Neural cell (in vitro differentiated cells): Measurements from ENCODE around the gene MINDY2.

Experiments
- EP300 ChIP-seq: fragments of 450-650 bp; conservative IDR thresholded peaks from 2 replicates; pipeline ENCODE4 v1.6.1; 2014; ENCODE audit warnings: antibody characterized with exemption, mild to moderate bottlenecking, moderate library complexity; ENCODE audit not compliant: poor library complexity, severe bottlenecking
- EZH2 ChIP-seq: fragments of 200-600, 300-800 bp; shearing (Covaris generic), sonication (generic); IDR thresholded peaks from 2 replicates; pipeline ENCODE4 v1.6.1; 2014; ENCODE audit warnings: antibody characterized with exemption, low read length, borderline replicate concordance, mild to moderate bottlenecking; ENCODE audit not compliant: insufficient read depth, poor library complexity, severe bottlenecking
- RAD21 ChIP-seq: fragments of 450-650 bp; conservative IDR thresholded peaks from 2 replicates; pipeline ENCODE4 v1.6.1; 2014; ENCODE audit warnings: antibody characterized with exemption, mild to moderate bottlenecking, moderate library complexity
- TAF1 ChIP-seq: IDR thresholded peaks from 2 replicates; pipeline ENCODE4 v1.6.1; 2012; ENCODE audit warnings: low read depth
- TF ChIP-seq, protein P1 (sequence below): fragments of 450-650 bp; IDR thresholded peaks from 2 replicates; pipeline ENCODE4 v1.5.1; 2014; ENCODE audit warnings: antibody characterized with exemption, mild to moderate bottlenecking, moderate library complexity; ENCODE audit not compliant: poor library complexity, severe bottlenecking

DNA sequence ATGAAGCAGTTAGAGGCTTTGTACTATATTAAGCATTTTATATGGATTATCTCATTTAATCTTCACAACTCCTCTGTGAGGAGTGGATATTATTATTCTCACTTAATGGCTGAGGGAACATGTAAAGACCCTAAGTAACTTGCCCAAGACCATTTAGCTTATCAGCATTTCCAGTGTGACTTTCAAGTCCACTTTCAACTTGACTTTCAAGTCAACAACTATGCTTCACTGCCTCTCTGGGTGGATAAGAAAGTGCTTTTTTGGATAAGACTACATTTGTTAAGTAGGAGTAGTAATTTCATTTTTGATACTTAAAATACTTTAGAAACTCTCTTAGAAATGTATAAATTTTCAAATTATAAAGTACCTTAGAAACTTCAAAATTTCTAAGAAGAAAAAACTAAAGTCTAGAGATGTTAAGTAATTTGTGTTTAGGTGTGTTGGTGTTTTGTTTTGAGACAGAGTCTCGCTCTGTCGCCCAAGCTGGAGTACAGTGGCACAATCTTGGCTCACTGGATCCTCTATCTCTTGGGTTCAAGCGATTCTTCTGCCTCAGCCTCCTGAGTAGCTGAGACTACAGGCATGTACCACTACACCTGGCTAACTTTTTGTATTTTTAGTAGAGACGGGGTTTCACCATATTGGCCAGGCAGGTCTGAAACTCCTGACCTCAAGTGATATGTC, 71.8 kb downstream of the MINDY2 start:
- TF ChIP-seq, protein P1, sequence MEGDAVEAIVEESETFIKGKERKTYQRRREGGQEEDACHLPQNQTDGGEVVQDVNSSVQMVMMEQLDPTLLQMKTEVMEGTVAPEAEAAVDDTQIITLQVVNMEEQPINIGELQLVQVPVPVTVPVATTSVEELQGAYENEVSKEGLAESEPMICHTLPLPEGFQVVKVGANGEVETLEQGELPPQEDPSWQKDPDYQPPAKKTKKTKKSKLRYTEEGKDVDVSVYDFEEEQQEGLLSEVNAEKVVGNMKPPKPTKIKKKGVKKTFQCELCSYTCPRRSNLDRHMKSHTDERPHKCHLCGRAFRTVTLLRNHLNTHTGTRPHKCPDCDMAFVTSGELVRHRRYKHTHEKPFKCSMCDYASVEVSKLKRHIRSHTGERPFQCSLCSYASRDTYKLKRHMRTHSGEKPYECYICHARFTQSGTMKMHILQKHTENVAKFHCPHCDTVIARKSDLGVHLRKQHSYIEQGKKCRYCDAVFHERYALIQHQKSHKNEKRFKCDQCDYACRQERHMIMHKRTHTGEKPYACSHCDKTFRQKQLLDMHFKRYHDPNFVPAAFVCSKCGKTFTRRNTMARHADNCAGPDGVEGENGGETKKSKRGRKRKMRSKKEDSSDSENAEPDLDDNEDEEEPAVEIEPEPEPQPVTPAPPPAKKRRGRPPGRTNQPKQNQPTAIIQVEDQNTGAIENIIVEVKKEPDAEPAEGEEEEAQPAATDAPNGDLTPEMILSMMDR, result no peak
- no peak for TF ChIP-seq TAF1
- TF ChIP-seq EZH2, result no peak
- TF ChIP-seq RAD21, result no peak
- TF ChIP-seq EP300, result no peak
